ENCODE data around the gene TIAM1.

TIAM1 gene

GRCh38 chr21:31181082-31181750 is 162.8 kb downstream of the TIAM1 start:
- H3K4me3 Mint-ChIP-seq = no peak overlapping the region
- peaks cover 0 to 3% of the 10 kb centered on the region in 2 donors for H3K27me3 Mint-ChIP-seq
- peaks cover 4 to 8% of the 10 kb centered on the region in 2 donors for H3K36me3 Mint-ChIP-seq
- no peak overlapping the region for H3K27ac Mint-ChIP-seq
- ATAC-seq (replicated peaks) (no peak), DNase-seq (no peak)
- H3K4me1 Mint-ChIP-seq = peaks cover 7 to 9% of the 10 kb centered on the region in 2 donors
- H3K9me3 Mint-ChIP-seq = no peaks in the 10 kb centered on the region

GRCh38 chr21:31180256-31181081 is 163.6 kb downstream of the TIAM1 start:
- DNase-seq (no peak), ATAC-seq (replicated peaks) (peak; percentile 34 to 47)
- Mint-ChIP-seq H3K36me3 (peaks cover 0 to 8% of the 10 kb centered on the region in 2 donors), H3K27me3 (peaks cover 0 to 3% of the 10 kb centered on the region in 2 donors), H3K4me3 (no peak overlapping the region), H3K4me1 (peaks cover 9 to 15% of the 10 kb centered on the region in 2 donors), H3K9me3 (no peaks in the 10 kb centered on the region), H3K27ac (no peak overlapping the region)

GRCh38 chr21:31176725-31177124 is 167.3 kb downstream of the TIAM1 start:
- Mint-ChIP-seq H3K9me3 (no peaks in the 10 kb centered on the region), H3K36me3 (peaks cover 0 to 4% of the 10 kb centered on the region in 2 donors), H3K27ac (no peak overlapping the region), H3K27me3 (peaks cover 0 to 3% of the 10 kb centered on the region in 2 donors), H3K4me3 (no peak overlapping the region), H3K4me1 (peaks cover 12 to 22% of the 10 kb centered on the region in 2 donors)
- no peak for ATAC-seq (replicated peaks)
- no peak for DNase-seq

GRCh38 chr21:31176080-31176551 is 167.9 kb downstream of the TIAM1 start:
- DNase-seq = no peak
- no peaks in the 10 kb centered on the region for H3K9me3 Mint-ChIP-seq
- H3K36me3 Mint-ChIP-seq = peaks cover 0 to 2% of the 10 kb centered on the region in 2 donors
- peaks cover 12 to 22% of the 10 kb centered on the region in 2 donors for H3K4me1 Mint-ChIP-seq
- H3K27ac Mint-ChIP-seq = no peak overlapping the region
- H3K4me3 Mint-ChIP-seq = no peak overlapping the region
- peaks cover 0 to 1% of the 10 kb centered on the region in 2 donors for H3K27me3 Mint-ChIP-seq
- no peak for ATAC-seq (replicated peaks)

- Mint-ChIP-seq H3K27me3 (no peaks in the 10 kb centered on the region), H3K27ac (peak overlapping the region; percentile 59), H3K36me3 (no peaks in the 10 kb centered on the region), H3K9me3 (no peaks in the 10 kb centered on the region), H3K4me1 (peaks cover 11 to 22% of the 10 kb centered on the region in 2 donors), H3K4me3 (no peak overlapping the region)
- ATAC-seq (replicated peaks) = peak in 1 of 2 donors; percentile 12
- no peak for DNase-seq
These were observed 170.0 kb downstream of the TIAM1 start for GRCh38 chr21:31173881-31174555.

- H3K36me3 Mint-ChIP-seq = no peaks in the 10 kb centered on the region
These were observed 171.7 kb downstream of the TIAM1 start for GRCh38 chr21:31172328-31172727.

GRCh38 chr21:31164713-31165694 is 179.1 kb downstream of the TIAM1 start:
- Mint-ChIP-seq H3K4me1 (no peaks in the 10 kb centered on the region), H3K27me3 (no peaks in the 10 kb centered on the region), H3K36me3 (peaks cover 5% of the 10 kb centered on the region in 2 donors), H3K27ac (no peak overlapping the region), H3K4me3 (no peak overlapping the region), H3K9me3 (peaks cover 0 to 5% of the 10 kb centered on the region in 2 donors)
- no peak for DNase-seq
- ATAC-seq (replicated peaks) = no peak

More at GRCh38 chr21:31172328-31172727, 171.7 kb downstream of the TIAM1 start:
- H3K4me3 Mint-ChIP-seq = no peak overlapping the region
- H3K27me3 Mint-ChIP-seq = no peaks in the 10 kb centered on the region
- ATAC-seq (replicated peaks) = no peak
- H3K9me3 Mint-ChIP-seq = no peaks in the 10 kb centered on the region
- no peak overlapping the region for H3K27ac Mint-ChIP-seq
- H3K4me1 Mint-ChIP-seq = peaks cover 11 to 22% of the 10 kb centered on the region in 2 donors
- no peak for DNase-seq

GRCh38 chr21:31162827-31163226 is 181.2 kb downstream of the TIAM1 start:
- Mint-ChIP-seq H3K27me3 (no peaks in the 10 kb centered on the region), H3K36me3 (peaks cover 5 to 7% of the 10 kb centered on the region in 2 donors), H3K4me1 (peaks cover 4 to 12% of the 10 kb centered on the region in 2 donors), H3K4me3 (no peak overlapping the region), H3K27ac (no peak overlapping the region), H3K9me3 (peaks cover 0 to 5% of the 10 kb centered on the region in 2 donors)
- ATAC-seq (replicated peaks) = no peak
- DNase-seq = no peak

- no peak overlapping the region for H3K4me3 Mint-ChIP-seq
- no peaks in the 10 kb centered on the region for H3K27me3 Mint-ChIP-seq
- H3K27ac Mint-ChIP-seq = no peak overlapping the region
- H3K36me3 Mint-ChIP-seq = peaks cover 5 to 7% of the 10 kb centered on the region in 2 donors
- ATAC-seq (replicated peaks) = no peak
- peaks cover 4 to 12% of the 10 kb centered on the region in 2 donors for H3K4me1 Mint-ChIP-seq
- no peak for DNase-seq
- H3K9me3 Mint-ChIP-seq = peaks cover 0 to 5% of the 10 kb centered on the region in 2 donors
These were observed 181.9 kb downstream of the TIAM1 start for GRCh38 chr21:31162079-31162699.

- Mint-ChIP-seq H3K36me3 (peaks cover 5 to 7% of the 10 kb centered on the region in 2 donors), H3K4me1 (peaks cover 4 to 12% of the 10 kb centered on the region in 2 donors), H3K4me3 (no peak overlapping the region), H3K27ac (no peak overlapping the region), H3K27me3 (no peaks in the 10 kb centered on the region), H3K9me3 (peaks cover 0 to 5% of the 10 kb centered on the region in 2 donors)
- DNase-seq (no peak), ATAC-seq (replicated peaks) (no peak)
These were observed 182.9 kb downstream of the TIAM1 start for GRCh38 chr21:31161157-31161556.

- H3K4me3 Mint-ChIP-seq = no peak overlapping the region
- H3K4me1 Mint-ChIP-seq = peaks cover 4 to 12% of the 10 kb centered on the region in 2 donors
- H3K36me3 Mint-ChIP-seq = peaks cover 5 to 11% of the 10 kb centered on the region in 2 donors
These were observed 184.3 kb downstream of the TIAM1 start for GRCh38 chr21:31159808-31160207.

GRCh38 chr21:31158789-31159581 is 185.1 kb downstream of the TIAM1 start:
- H3K36me3 Mint-ChIP-seq = peaks cover 8 to 13% of the 10 kb centered on the region in 2 donors
- H3K27ac Mint-ChIP-seq = no peak overlapping the region
- H3K9me3 Mint-ChIP-seq = peaks cover 0 to 6% of the 10 kb centered on the region in 2 donors
- ATAC-seq (replicated peaks) (no peak), DNase-seq (no peak)
- H3K4me3 Mint-ChIP-seq = no peak overlapping the region
- H3K4me1 Mint-ChIP-seq = peaks cover 4 to 12% of the 10 kb centered on the region in 2 donors
- no peaks in the 10 kb centered on the region for H3K27me3 Mint-ChIP-seq

More at GRCh38 chr21:31159808-31160207, 184.3 kb downstream of the TIAM1 start:
- Mint-ChIP-seq H3K27me3 (no peaks in the 10 kb centered on the region), H3K27ac (no peak overlapping the region), H3K9me3 (peaks cover 0 to 5% of the 10 kb centered on the region in 2 donors)
- no peak for DNase-seq
- no peak for ATAC-seq (replicated peaks)
